Endodermal cell (in vitro differentiated cells): ENCODE data around the gene GJD2. TPM values are rescaled to one million over a fixed set of nuclear protein-coding genes. Genes with fewer than 3 reads are reported as not detected.
A peak's percentile ranks its signal among the peaks of the same experiment; 100 is the strongest.

ENCODE experiments used
- DNase-seq: peaks from one replicate; pipeline ENCODE4 v3.0.0-alpha.2; 2017
- H3K27ac ChIP-seq: 2 replicates; pipeline ENCODE4 v1.5.1; 2013; ENCODE audit warnings: mild to moderate bottlenecking, low read depth, low read length, moderate library complexity
- H3K27me3 ChIP-seq: 2 replicates; pipeline ENCODE4 v1.6.1; 2013; ENCODE audit warnings: mild to moderate bottlenecking, low read length, moderate library complexity; ENCODE audit not compliant: insufficient read depth, control insufficient read depth, poor library complexity, severe bottlenecking
- H3K36me3 ChIP-seq: 2 replicates; pipeline ENCODE4 v1.7.0; 2013; ENCODE audit warnings: mild to moderate bottlenecking, low read length, moderate library complexity; ENCODE audit not compliant: control insufficient read depth, insufficient read depth
- H3K4me1 ChIP-seq: one replicate; pipeline ENCODE4 v1.7.0; 2013; ENCODE audit warnings: low read length; ENCODE audit not compliant: control insufficient read depth, insufficient read depth
- H3K4me3 ChIP-seq: 2 replicates; pipeline ENCODE4 v1.5.1; 2013; ENCODE audit warnings: mild to moderate bottlenecking, low read length, moderate library complexity
- H3K9ac ChIP-seq: 2 replicates; pipeline ENCODE4 v1.6.1; 2013; ENCODE audit warnings: mild to moderate bottlenecking, low read length, moderate library complexity; ENCODE audit not compliant: poor library complexity, severe bottlenecking; ENCODE audit errors: extremely low read depth
- H3K9me3 ChIP-seq: 2 replicates; pipeline ENCODE4 v1.6.1; 2013; ENCODE audit warnings: mild to moderate bottlenecking, low read length, moderate library complexity; ENCODE audit not compliant: control insufficient read depth
- H3K27ac Mint-ChIP-seq: 2 replicates; pipeline ENCODE4 v1.8.0; 2020; ENCODE audit warnings: mixed read lengths
- H3K27me3 Mint-ChIP-seq: 2 replicates; pipeline ENCODE4 v1.8.0; 2021; ENCODE audit warnings: mild to moderate bottlenecking, mixed read lengths; ENCODE audit not compliant: insufficient read depth
- H3K36me3 Mint-ChIP-seq: 2 replicates; pipeline ENCODE4 v1.8.0; 2020; ENCODE audit warnings: low read depth, mixed read lengths
- H3K4me1 Mint-ChIP-seq: 2 replicates; pipeline ENCODE4 v1.8.0; 2020; ENCODE audit warnings: mixed read lengths
- H3K4me3 Mint-ChIP-seq: 2 replicates; pipeline ENCODE4 v1.8.0; 2020; ENCODE audit warnings: mild to moderate bottlenecking, moderate library complexity, mixed read lengths
- H3K9me3 Mint-ChIP-seq: 2 replicates; pipeline ENCODE4 v1.8.0; 2020; ENCODE audit warnings: mild to moderate bottlenecking, mixed read lengths
- CTCF ChIP-seq: fragments of 200-600 bp; sonication (generic); conservative IDR thresholded peaks from 2 replicates; pipeline ENCODE4 v1.5.0; 2021; ENCODE audit warnings: antibody characterized with exemption, mild to moderate bottlenecking
- WGBS, 2 experiments: methylation state at CpG; one replicate each; pipeline versions ENCODE4 v1.1.5 to v1.1.7; 2013; ENCODE audit warnings: missing lambda C conversion rate in 2 of 2, mixed read lengths in 1 of 2; ENCODE audit not compliant: insufficient coverage in 1 of 2, insufficient read length in 1 of 2; 5-methylcytosine and 5-hydroxymethylcytosine counted together
- total RNA-seq, 2 donors: library from RNA; stranded (reverse); fragmentation: NEBNext Ultra II Directional in 1 of 2; extraction: Animal tissue kit (Norgen Biotek cat#: 25700) in 1 of 2; gene quantifications; 2 replicates in 1 of 2; 3 replicates in 1 of 2; pipeline ENCODE4 v1.2.1, GENCODE V29; 2021

The GJD2 gene
- total RNA-seq, 2 donors from 2014 or later = not detected

DNA sequence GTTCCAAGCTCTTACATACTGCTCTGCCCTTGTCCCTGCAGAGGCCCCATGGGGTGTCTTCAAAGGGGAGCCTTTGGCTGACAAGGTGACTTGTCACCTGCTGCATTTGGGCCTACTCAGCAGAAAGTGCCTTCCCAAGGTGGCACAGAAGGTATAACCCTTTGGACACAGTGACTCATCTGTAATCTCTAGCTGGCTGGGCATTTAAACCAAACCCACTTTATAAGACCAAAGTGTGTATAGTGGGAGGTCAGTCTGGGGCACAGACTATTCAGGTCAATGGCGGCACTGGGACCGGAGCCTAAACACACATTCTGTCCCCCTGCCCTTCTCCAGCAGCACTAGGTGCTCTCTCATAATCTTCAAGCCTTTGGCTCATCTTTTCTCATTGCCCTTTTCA lies 35.1 kb downstream of the GJD2 start:
- WGBS, 2 experiments = 80 to 81% methylated on average over 2 of the region's 2 CpGs
- Histone ChIP-seq H3K9ac (no peak overlapping the region), H3K36me3 (no peaks in the 10 kb centered on the region), H3K9me3 (no peaks in the 10 kb centered on the region), H3K27ac (no peak overlapping the region), H3K4me1 (no peaks in the 10 kb centered on the region), H3K27me3 (peaks cover 4% of the 10 kb centered on the region), H3K4me3 (no peak overlapping the region)
- TF ChIP-seq CTCF = no peak
- DNase-seq = no peak
- H3K4me3 Mint-ChIP-seq = no peak overlapping the region
- no peaks in the 10 kb centered on the region for H3K36me3 Mint-ChIP-seq
- H3K9me3 Mint-ChIP-seq = no peaks in the 10 kb centered on the region
- H3K27ac Mint-ChIP-seq = no peak overlapping the region
- H3K4me1 Mint-ChIP-seq = peaks cover 9% of the 10 kb centered on the region
- H3K27me3 Mint-ChIP-seq = peaks cover 15% of the 10 kb centered on the region

GRCh38 chr15:34718681-34719665 lies 35.8 kb downstream of the GJD2 start:
- peaks cover 15% of the 10 kb centered on the region for H3K27me3 Mint-ChIP-seq
- no peaks in the 10 kb centered on the region for H3K36me3 Mint-ChIP-seq
- H3K36me3 ChIP-seq = no peaks in the 10 kb centered on the region
- no peaks in the 10 kb centered on the region for H3K9me3 Mint-ChIP-seq
- TF ChIP-seq CTCF = no peak
- no peaks in the 10 kb centered on the region for H3K4me1 ChIP-seq
- H3K27me3 ChIP-seq = peaks cover 4% of the 10 kb centered on the region
- peak overlapping the region; percentile 31 for H3K27ac Mint-ChIP-seq
- DNase-seq = no peak
- peaks cover 9% of the 10 kb centered on the region for H3K4me1 Mint-ChIP-seq
- H3K4me3 ChIP-seq = no peak overlapping the region
- no peak overlapping the region for H3K4me3 Mint-ChIP-seq
- no peaks in the 10 kb centered on the region for H3K9me3 ChIP-seq
- no peak overlapping the region for H3K27ac ChIP-seq
- WGBS, 2 experiments = 97 to 100% methylated on average over 1 of the region's 1 CpG
- H3K9ac ChIP-seq = no peak overlapping the region

- H3K9me3 Mint-ChIP-seq = no peaks in the 10 kb centered on the region
- 89% methylated on average over 2 of the region's 2 CpGs; no CpG with 5 or more reads in 1 of the 2 experiments for WGBS, 2 experiments
- TF ChIP-seq CTCF = no peak
Measured at GRCh38 chr15:34717729-34718128, 37.1 kb downstream of the GJD2 start.

More at GRCh38 chr15:34717729-34718128, 37.1 kb downstream of the GJD2 start:
- no peaks in the 10 kb centered on the region for H3K36me3 ChIP-seq
- no peaks in the 10 kb centered on the region for H3K4me1 ChIP-seq
- Mint-ChIP-seq H3K27ac (no peak overlapping the region), H3K4me3 (no peak overlapping the region), H3K27me3 (peaks cover 13% of the 10 kb centered on the region), H3K4me1 (peaks cover 9% of the 10 kb centered on the region), H3K36me3 (no peaks in the 10 kb centered on the region)
- no peak overlapping the region for H3K27ac ChIP-seq
- no peaks in the 10 kb centered on the region for H3K9me3 ChIP-seq
- H3K4me3 ChIP-seq = no peak overlapping the region
- no peak overlapping the region for H3K9ac ChIP-seq
- peaks cover 4% of the 10 kb centered on the region for H3K27me3 ChIP-seq
- no peak for DNase-seq
